T1000 (cell line): ENCODE results near the gene RGPD5.
"Not testable (repeated sequence)": the region's sequence is repeated elsewhere in the genome, so short reads cannot be mapped to it uniquely, and the experiment has no call there.

Source experiments
- DNase-seq: peaks from one replicate; lab custom pipeline; 2025; ENCODE audit warnings: mixed read lengths; lab: John Stamatoyannopoulos, UW

Gene RGPD5

GRCh38 chr2:109794074-109794737, at the start of gene RGPD5:
RGPD5 (plus strand) TSS chr2:109794305; CDS start chr2:109794466, 161 bp downstream.
- not testable (repeated sequence) for DNase-seq

GRCh38 chr2:109751572-109751971, 42.5 kb upstream of the RGPD5 start:
- DNase-seq = not testable (repeated sequence)

GRCh38 chr2:109757163-109757824, 36.8 kb upstream of the RGPD5 start:
- not testable (repeated sequence) for DNase-seq

GRCh38 chr2:109760265-109761042, 33.7 kb upstream of the RGPD5 start:
- DNase-seq = not testable (repeated sequence)

- DNase-seq = not testable (repeated sequence)
These were observed 33.1 kb upstream of the RGPD5 start for GRCh38 chr2:109761043-109761454.

- not testable (repeated sequence) for DNase-seq
These were observed 32.1 kb upstream of the RGPD5 start for GRCh38 chr2:109761976-109762375.

GRCh38 chr2:109766074-109766473, 28.0 kb upstream of the RGPD5 start:
- not testable (repeated sequence) for DNase-seq

- not testable (repeated sequence) for DNase-seq
These were observed 27.1 kb upstream of the RGPD5 start for GRCh38 chr2:109766886-109767578.

GRCh38 chr2:109768934-109769333, 25.2 kb upstream of the RGPD5 start:
- not testable (repeated sequence) for DNase-seq

- DNase-seq = not testable (repeated sequence)
These were observed 15.0 kb upstream of the RGPD5 start for GRCh38 chr2:109779118-109779517.

GRCh38 chr2:109781147-109781816, 12.8 kb upstream of the RGPD5 start:
- DNase-seq = not testable (repeated sequence)

GRCh38 chr2:109782446-109782993, 11.6 kb upstream of the RGPD5 start:
- not testable (repeated sequence) for DNase-seq

- DNase-seq = not testable (repeated sequence)
These were observed 2.4 kb upstream of the RGPD5 start for GRCh38 chr2:109791530-109792279.

GRCh38 chr2:109792659-109793058, 1.4 kb upstream of the RGPD5 start:
- not testable (repeated sequence) for DNase-seq

GRCh38 chr2:109871129-109871751, 77.1 kb downstream of the RGPD5 start:
- not testable (repeated sequence) for DNase-seq

GRCh38 chr2:109876625-109877024, 82.5 kb downstream of the RGPD5 start:
- not testable (repeated sequence) for DNase-seq

- DNase-seq = not testable (repeated sequence)
These were observed 88.0 kb downstream of the RGPD5 start for GRCh38 chr2:109882112-109882511.

GRCh38 chr2:109888414-109888813, 94.3 kb downstream of the RGPD5 start:
- not testable (repeated sequence) for DNase-seq

GRCh38 chr2:109889909-109890308, 95.8 kb downstream of the RGPD5 start:
- not testable (repeated sequence) for DNase-seq

GRCh38 chr2:109891024-109891423, 96.9 kb downstream of the RGPD5 start:
- DNase-seq = not testable (repeated sequence)
